GM12872 (cell line): ENCODE data around the gene MYL6B.

Experiments used
- TF ChIP-seq, protein P1 (sequence below): IDR thresholded peaks from 3 replicates; pipeline ENCODE4 v1.5.1; 2011; ENCODE audit warnings: low read depth, mild to moderate bottlenecking, low read length, moderate library complexity; ENCODE audit not compliant: insufficient read depth

MYL6B gene

DNA sequence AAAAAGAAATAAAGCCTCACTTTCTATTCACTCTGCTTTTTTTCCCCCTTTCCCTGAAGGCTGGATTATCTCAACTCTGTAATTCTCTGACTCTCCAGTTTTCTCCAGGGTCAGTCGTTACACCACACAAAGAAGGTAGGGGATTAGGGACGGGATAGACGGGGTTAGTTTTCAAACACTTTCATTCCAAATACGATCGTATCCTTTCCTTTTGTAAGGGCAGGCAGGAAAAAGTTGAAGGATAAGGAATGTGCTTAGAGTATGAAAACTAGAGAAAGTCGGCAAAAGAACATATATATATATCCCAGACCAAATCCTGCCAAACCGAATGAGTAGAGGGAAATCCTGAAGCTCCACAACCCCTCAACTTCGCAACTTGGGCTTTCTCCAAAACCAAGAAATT, 24.9 kb upstream of the MYL6B start:
- TF ChIP-seq, protein P1, sequence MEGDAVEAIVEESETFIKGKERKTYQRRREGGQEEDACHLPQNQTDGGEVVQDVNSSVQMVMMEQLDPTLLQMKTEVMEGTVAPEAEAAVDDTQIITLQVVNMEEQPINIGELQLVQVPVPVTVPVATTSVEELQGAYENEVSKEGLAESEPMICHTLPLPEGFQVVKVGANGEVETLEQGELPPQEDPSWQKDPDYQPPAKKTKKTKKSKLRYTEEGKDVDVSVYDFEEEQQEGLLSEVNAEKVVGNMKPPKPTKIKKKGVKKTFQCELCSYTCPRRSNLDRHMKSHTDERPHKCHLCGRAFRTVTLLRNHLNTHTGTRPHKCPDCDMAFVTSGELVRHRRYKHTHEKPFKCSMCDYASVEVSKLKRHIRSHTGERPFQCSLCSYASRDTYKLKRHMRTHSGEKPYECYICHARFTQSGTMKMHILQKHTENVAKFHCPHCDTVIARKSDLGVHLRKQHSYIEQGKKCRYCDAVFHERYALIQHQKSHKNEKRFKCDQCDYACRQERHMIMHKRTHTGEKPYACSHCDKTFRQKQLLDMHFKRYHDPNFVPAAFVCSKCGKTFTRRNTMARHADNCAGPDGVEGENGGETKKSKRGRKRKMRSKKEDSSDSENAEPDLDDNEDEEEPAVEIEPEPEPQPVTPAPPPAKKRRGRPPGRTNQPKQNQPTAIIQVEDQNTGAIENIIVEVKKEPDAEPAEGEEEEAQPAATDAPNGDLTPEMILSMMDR = no peak

DNA sequence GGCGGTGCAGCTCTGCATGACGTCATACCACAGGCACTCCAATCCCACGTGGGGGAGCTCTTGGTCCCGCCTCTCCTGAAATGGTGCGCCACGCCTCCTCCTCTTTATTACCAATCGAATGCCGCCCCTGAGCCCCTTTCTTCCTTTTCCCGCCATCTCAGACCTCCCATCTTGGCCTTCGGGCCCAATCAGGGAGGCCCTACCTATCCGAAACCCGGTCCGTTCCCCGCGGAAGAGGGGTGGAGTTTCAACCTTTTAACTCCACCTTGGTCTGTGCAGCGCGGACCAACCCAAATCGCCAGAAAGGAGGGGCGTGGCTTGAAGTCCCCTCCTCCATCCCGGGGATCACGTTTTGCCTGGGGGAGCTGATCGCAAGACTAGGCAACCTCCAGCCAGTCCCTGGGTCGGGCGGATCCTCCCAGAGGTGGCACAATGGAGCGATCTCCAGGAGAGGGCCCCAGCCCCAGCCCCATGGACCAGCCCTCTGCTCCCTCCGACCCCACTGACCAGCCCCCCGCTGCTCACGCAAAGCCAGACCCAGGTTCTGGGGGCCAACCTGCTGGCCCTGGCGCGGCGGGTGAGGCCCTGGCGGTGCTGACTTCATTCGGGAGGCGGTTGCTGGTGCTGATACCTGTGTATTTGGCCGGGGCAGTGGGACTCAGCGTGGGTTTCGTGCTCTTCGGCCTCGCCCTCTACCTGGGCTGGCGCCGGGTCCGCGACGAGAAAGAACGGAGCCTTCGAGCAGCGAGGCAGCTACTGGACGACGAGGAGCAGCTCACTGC, 24.3 kb upstream of the MYL6B start, which contains the start of gene ESYT1:
ESYT1 (plus strand) TSS at position 380 of the 782 bp plus-strand sequence; CDS start at position 433, 53 bp downstream.
- TF ChIP-seq, protein P1 = no peak

DNA sequence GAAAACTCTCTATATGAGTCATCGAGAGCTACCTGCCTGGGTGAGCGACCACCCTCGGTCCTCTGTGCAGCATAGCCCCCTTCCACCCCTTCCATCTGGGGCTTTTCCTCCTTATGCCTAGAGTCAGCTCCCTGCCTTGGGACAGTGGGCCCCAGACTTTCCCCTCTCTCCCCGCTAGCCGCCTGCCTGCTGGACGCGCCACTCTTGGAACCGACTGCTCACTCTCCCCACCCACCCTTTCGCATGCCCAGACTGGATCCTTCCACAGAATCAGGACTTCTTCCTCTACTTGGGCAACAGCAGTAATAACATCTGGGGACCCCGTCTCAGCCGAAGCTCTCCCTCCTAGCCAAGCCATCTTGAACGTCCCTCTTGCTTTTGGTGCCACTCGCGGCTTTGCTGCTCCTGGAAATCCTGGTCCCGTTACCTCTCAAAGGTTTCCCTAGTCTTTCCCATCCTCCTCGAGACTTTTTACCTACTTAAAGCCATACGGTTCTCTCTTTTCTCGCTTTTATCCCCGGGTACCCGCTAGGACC, 23.6 kb upstream of the MYL6B start:
- TF ChIP-seq, protein P1 = no peak

DNA sequence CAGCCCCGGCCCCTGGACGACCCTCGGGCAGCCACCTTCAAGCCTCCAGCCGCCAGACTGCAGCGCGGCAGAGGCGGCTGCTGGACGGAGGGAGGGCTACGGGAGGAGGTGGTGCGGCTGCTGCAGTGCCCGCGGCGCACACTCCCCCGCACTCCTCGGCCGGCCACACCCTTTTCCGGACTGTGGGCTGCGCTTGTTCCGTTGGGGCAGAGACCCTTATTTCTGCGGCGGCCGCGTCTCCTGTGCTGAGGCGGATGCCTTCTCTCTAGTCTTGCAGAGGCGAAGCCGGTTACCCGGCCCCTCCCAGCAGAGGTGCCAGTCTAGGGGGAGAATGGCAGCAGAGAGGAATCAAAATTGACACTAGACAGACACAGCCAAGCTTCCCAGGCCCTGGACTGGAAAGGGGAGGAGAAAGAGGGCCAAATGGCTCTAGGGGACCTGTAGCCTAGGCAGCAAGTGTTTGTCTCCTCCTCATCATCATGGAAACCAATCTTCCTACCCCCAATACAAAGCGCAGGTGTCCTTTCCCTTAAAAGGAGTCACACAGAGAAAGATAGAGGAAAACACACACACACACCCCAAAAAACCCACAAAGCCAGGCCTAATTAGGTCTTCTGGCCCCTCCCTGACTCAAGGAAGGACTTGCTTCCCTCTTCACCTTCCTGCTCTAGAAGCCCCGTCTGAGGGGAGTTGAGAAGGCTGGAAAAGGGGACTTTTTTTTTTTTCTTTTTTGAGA, 23.0 kb upstream of the MYL6B start:
- TF ChIP-seq, protein P1 = no peak

DNA sequence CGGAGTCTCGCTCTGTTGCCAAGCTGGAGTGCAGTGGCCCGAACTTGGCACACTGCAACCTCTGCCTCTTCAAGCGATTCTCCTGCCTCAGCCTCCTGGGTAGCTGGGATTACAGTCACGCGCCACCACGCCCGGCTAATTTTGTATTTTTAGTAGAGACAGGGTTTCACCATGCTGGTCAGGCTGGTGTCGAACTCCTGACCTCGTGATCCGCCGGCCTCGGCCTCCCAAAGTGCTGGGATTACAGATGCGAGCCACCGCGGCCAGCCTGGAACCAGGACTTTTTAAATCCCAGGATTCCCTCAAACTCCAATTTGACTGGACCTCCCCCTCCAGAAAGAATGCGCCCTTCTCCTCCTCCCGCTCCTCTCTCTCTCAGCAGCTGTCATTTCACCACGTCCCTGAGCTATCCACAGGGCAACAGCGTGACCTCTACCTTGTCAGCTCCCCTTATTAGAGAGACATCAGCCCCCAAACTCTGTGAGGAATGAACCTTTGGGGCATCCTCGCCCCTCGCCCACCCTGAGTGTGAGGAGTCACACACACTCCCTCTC, 22.4 kb upstream of the MYL6B start:
- TF ChIP-seq, protein P1 = no peak

DNA sequence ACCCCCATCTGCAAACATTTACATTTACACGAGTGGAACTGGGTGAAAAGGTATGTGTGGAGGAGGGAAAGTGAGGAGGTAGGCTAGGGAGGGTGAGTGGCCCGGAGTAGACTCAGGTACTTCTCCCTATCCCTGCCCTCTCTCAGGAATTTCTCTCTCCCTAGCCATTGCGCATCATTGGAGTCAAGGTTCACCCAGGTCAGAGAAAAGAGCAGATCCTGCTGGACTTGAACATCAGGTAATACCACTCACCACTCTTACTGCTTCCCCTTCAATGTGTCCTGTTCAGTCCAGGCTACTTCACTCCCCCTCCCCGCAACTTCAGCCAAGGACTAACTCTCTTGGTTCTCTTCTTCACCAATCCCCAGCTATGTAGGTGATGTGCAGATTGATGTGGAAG, 21.5 kb upstream of the MYL6B start:
- TF ChIP-seq, protein P1 = no peak

DNA sequence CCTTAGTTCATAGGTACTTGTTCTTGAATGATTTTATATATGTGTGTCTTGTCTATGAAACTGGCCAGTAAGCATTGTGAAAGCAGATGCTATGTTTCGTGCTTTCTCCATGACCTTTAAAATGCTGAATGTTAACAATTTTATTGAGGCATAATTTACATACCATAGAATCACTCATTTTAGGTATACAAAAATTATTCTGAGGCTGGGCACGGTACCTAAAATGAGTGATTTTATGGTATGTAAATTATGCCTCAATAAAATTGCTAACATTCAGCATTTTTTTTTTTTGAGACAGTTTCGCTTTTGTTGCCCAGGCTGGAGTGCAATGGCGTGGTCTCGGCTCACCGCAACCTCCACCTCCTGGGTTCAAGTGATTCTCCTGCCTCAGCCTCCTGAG, 17.5 kb upstream of the MYL6B start:
- TF ChIP-seq, protein P1 = no peak
